ENCODE results near the gene TARM1. TPM values are rescaled to one million over a fixed set of nuclear protein-coding genes. Genes with fewer than 3 reads are reported as not detected.
"Not testable (repeated sequence)": the region's sequence is repeated elsewhere in the genome, so short reads cannot be mapped to it uniquely, and the experiment has no call there.

The TARM1 gene
- total RNA-seq, 1 donor from 2014 or later: not detected

- not testable (repeated sequence) for DNase-seq (ENCODE audit: low read depth in 2 of 2)
These were observed 18.7 kb upstream of the TARM1 start for GRCh38 chr19:54099903-54100255.

GRCh38 chr19:54099190-54099902 is 18.2 kb upstream of the TARM1 start:
- DNase-seq (ENCODE audit: low read depth in 2 of 2): no peak

- peak in 1 of 2 donors; percentile 19 for DNase-seq (ENCODE audit: low read depth in 2 of 2)
These were observed 15.5 kb upstream of the TARM1 start for GRCh38 chr19:54096617-54097106.

GRCh38 chr19:54095859-54096616 is 14.9 kb upstream of the TARM1 start:
- DNase-seq (ENCODE audit: low read depth in 2 of 2): peak; percentile 40 to 48

GRCh38 chr19:54095136-54095858 is 14.1 kb upstream of the TARM1 start:
- no peak for DNase-seq (ENCODE audit: low read depth in 2 of 2)

GRCh38 chr19:54094426-54095000 is 13.3 kb upstream of the TARM1 start:
- no peak for DNase-seq (ENCODE audit: low read depth in 2 of 2)

- no peak for DNase-seq (ENCODE audit: low read depth in 2 of 2)
These were observed 3.2 kb upstream of the TARM1 start for GRCh38 chr19:54084410-54084809.

- DNase-seq (ENCODE audit: low read depth in 2 of 2): no peak
These were observed 3.8 kb downstream of the TARM1 start for GRCh38 chr19:54077334-54077733.

GRCh38 chr19:54074851-54075250 is 6.3 kb downstream of the TARM1 start:
- no peak for DNase-seq (ENCODE audit: low read depth in 2 of 2)

- DNase-seq (ENCODE audit: low read depth in 2 of 2): no peak
These were observed 7.3 kb downstream of the TARM1 start for GRCh38 chr19:54073829-54074228.

GRCh38 chr19:54069470-54069869 is 11.7 kb downstream of the TARM1 start:
- no peak for DNase-seq (ENCODE audit: low read depth in 2 of 2)

GRCh38 chr19:54063350-54064116 is 17.6 kb downstream of the TARM1 start, which contains the start of gene VSTM1:
Gene VSTM1 (minus strand): TSS chr19:54063897. CDS start chr19:54063777, 120 bp downstream.
- no peak for DNase-seq (ENCODE audit: low read depth in 2 of 2)

GRCh38 chr19:54062643-54063042 is 18.5 kb downstream of the TARM1 start:
- no peak for DNase-seq (ENCODE audit: low read depth in 2 of 2)

GRCh38 chr19:54047616-54048015 is 33.5 kb downstream of the TARM1 start:
- DNase-seq (ENCODE audit: low read depth in 2 of 2): no peak

- DNase-seq (ENCODE audit: low read depth in 2 of 2): no peak
These were observed 35.4 kb downstream of the TARM1 start for GRCh38 chr19:54045771-54046170.

- DNase-seq (ENCODE audit: low read depth in 2 of 2): no peak
These were observed 38.2 kb downstream of the TARM1 start for GRCh38 chr19:54042989-54043388.

GRCh38 chr19:54041969-54042606 is 39.1 kb downstream of the TARM1 start:
- DNase-seq (ENCODE audit: low read depth in 2 of 2): no peak

- no peak for DNase-seq (ENCODE audit: low read depth in 2 of 2)
These were observed 41.2 kb downstream of the TARM1 start for GRCh38 chr19:54040003-54040402.

- not testable (repeated sequence) for DNase-seq (ENCODE audit: low read depth in 2 of 2)
These were observed 44.6 kb downstream of the TARM1 start for GRCh38 chr19:54036542-54036941.

Measured in lung microvascular endothelial cell (primary cell).